Activated naive CD4-positive, alpha-beta T cell treated with anti-CD3 and anti-CD28 coated beads, Interleukin-2, amount 50 U/mL, for 24 hours (primary cell): ENCODE measurements around the gene SPSB4.
"Not testable (repeated sequence)": the region's sequence is repeated elsewhere in the genome, so short reads cannot be mapped to it uniquely, and the experiment has no call there.

Experiments
- H3K27ac Mint-ChIP-seq: one replicate; pipeline ENCODE4 v1.8.0; 2021; ENCODE audit warnings: mild to moderate bottlenecking, mixed read lengths
- H3K27me3 Mint-ChIP-seq: one replicate; pipeline ENCODE4 v1.8.0; 2021; ENCODE audit warnings: mixed read lengths
- H3K36me3 Mint-ChIP-seq: one replicate; pipeline ENCODE4 v1.8.0; 2021; ENCODE audit warnings: mixed read lengths
- H3K4me1 Mint-ChIP-seq: one replicate; pipeline ENCODE4 v1.8.0; 2021; ENCODE audit warnings: mixed read lengths
- H3K4me3 Mint-ChIP-seq: one replicate; pipeline ENCODE4 v1.8.0; 2021; ENCODE audit warnings: mild to moderate bottlenecking, mixed read lengths
- H3K9me3 Mint-ChIP-seq: one replicate; pipeline ENCODE4 v1.8.0; 2021; ENCODE audit warnings: mixed read lengths

Gene SPSB4

DNA sequence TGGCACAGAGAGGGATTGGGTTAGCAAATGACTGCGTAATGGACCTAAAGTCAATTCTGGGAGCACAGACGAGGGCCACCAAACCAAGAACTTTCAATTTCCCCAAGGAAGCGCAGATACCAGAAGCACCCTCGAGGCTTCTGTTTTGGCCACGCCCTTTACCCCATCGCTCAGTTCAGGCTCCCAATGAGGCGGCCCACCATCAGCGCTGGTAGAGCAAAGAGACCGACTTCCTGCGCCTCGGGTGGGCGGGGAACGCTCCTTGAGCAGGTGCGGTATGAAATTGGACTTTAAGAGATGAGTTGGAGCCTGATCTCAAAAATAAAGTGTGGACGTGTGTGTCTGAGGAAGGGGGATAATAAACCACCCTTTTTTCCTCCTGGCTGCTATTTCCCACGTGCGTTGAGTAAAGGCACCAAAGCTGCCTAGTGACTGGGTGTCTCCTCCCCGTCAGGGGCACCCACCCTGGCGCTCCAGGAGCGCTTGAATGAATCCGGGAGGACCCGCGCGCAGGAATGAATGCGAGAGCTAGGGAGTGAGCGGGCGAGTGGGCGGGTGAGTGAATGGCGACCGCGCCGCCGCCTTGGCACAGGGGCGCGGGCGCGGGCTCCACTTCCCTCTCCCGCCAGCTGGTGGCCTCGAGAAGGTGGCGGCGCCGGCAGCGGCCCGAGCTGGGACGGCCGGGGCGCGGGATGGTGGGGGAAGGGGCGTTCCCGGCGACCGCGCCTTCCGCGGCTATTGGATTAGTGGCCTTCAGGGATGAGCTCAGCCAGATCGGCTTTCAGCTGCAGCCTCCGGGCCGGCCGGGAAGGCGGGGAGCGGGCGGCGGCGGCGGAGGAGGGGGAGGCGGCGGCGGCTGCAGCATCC, at the start of gene SPSB4:
Gene SPSB4, plus strand, starts transcription at position 772 of the 867 bp plus-strand sequence. CDS start 14,758 bp downstream, outside the sequence.
- Mint-ChIP-seq H3K27ac (no peak within 1 kb of the TSS), H3K9me3 (no peaks in the 10 kb centered on the region), H3K4me3 (peak within 1 kb of the TSS; percentile 72), H3K4me1 (peaks cover 6% of the 10 kb centered on the region), H3K27me3 (peaks cover 48% of the 10 kb centered on the region), H3K36me3 (no peaks in the 10 kb centered on the region)

DNA sequence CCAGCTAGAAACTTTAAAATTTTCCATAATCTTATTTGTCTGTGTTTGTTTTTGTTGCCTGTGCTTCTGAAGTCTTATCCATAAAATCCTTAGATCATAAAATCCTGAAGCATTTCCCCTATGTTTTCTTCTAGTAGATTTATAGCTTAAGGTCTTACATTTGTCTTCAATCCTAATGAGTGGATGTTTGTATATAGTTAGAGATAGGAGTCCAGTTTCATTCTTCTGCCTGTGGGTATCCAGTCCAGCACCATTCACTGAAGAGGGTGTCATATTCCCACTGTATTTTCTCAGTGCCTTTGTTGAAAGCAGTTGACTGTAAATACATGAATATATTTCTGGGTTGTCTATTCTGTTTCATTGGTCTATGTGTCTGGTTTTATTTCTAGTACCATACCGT, 44.8 kb upstream of the SPSB4 start:
- Mint-ChIP-seq H3K4me3 (no peak overlapping the region), H3K27ac (no peak overlapping the region), H3K36me3 (no peaks in the 10 kb centered on the region), H3K4me1 (peaks cover under 1% of the 10 kb centered on the region), H3K9me3 (no peaks in the 10 kb centered on the region), H3K27me3 (peaks cover 9% of the 10 kb centered on the region)

DNA sequence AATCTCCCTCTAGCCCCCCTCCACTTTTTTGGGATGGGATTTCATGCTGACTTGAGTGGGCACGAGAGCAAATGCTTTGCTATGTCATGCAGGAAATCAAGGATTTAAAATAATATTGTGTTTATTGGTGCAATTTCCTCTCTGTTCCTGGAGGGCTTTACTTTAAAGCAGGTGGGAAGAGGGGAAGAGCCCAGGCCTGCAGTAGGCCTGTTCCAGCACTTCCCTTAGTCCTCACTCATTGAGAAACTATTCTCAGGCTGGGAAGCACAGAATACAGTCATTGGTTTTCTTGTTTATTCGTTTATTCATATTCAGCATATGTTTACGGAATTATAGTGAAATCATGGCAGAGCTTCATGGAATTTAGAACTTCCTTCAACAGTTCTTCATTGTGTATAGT, 41.7 kb upstream of the SPSB4 start:
- H3K4me3 Mint-ChIP-seq: no peak overlapping the region
- no peak overlapping the region for H3K27ac Mint-ChIP-seq
- H3K36me3 Mint-ChIP-seq: no peaks in the 10 kb centered on the region
- H3K27me3 Mint-ChIP-seq: peaks cover 14% of the 10 kb centered on the region
- H3K4me1 Mint-ChIP-seq: peaks cover 5% of the 10 kb centered on the region
- H3K9me3 Mint-ChIP-seq: no peaks in the 10 kb centered on the region

DNA sequence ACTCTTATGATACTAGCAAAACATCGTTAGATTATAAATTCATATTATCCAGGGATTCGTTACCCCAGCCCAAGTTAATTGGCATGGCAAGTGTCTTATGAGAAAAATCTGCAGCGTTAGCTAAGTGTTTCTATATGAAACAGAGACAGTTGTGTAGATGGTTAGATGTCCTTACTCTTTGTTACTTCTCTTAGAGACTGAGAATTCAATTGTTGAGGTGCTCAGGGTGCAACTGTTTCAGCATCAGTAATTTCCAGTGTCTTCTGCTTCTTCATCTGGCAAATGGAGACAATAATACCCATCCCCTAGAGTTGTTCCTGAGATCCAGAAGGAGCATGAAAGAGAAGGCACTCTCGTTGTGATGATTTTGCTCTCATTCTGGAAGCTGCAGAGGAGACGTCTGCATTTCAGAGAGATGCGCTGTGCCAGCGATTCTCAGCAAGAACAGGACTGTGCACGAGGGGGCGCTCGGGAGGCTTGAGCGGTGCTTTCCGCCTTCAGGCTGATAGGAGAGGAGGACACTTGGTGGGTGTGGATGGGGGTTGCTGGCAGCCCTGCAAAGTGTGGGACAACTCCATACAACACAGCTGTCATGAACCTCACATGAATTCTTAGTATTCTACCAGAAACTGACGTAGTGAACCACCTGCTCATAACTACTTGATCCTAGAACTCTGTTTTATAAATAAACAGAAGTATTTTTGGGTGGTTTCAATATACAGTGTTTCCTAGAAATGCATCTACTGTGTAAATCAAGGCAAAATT, 39.7 kb upstream of the SPSB4 start:
- Mint-ChIP-seq H3K9me3 (no peaks in the 10 kb centered on the region), H3K36me3 (no peaks in the 10 kb centered on the region), H3K27me3 (peaks cover 18% of the 10 kb centered on the region), H3K4me1 (peaks cover 5% of the 10 kb centered on the region), H3K4me3 (no peak overlapping the region), H3K27ac (no peak overlapping the region)

DNA sequence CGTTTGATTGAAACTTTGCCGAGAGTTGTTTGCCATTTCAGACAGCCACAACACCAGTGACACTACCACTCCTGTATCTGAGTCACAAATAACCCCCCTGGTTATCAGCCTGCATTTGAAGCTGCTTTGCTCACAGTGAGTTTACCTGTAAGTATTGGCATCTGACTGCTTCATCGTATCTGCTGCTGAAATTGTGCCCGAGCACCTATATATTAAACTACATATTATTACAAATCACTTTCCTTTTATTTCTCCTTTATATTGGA, 39.2 kb upstream of the SPSB4 start:
- Mint-ChIP-seq H3K36me3 (no peaks in the 10 kb centered on the region), H3K9me3 (no peaks in the 10 kb centered on the region), H3K27me3 (peaks cover 18% of the 10 kb centered on the region), H3K4me3 (no peak overlapping the region), H3K4me1 (peaks cover 8% of the 10 kb centered on the region), H3K27ac (no peak overlapping the region)

DNA sequence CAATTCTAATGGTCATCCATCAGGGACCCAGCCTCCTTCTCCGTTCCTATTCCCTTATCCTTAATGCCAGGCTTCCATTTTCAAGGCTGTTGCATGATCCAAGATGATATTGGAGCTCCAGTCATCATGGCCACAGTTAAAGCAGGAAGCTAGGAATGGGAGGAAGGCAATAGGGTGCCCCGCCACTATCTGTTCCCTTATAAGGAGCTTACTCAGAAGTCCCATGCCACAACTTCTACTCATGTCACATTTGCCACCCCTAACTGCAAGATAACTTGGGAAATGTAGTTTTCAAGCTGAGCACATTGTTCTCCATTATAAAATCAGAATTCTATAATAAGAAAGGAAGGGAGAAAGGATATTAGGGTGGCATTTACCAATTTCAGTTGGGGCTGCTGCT, 38.6 kb upstream of the SPSB4 start:
- Mint-ChIP-seq H3K4me1 (peaks cover 13% of the 10 kb centered on the region), H3K36me3 (no peaks in the 10 kb centered on the region), H3K9me3 (no peaks in the 10 kb centered on the region), H3K27ac (no peak overlapping the region), H3K4me3 (no peak overlapping the region), H3K27me3 (peaks cover 18% of the 10 kb centered on the region)

DNA sequence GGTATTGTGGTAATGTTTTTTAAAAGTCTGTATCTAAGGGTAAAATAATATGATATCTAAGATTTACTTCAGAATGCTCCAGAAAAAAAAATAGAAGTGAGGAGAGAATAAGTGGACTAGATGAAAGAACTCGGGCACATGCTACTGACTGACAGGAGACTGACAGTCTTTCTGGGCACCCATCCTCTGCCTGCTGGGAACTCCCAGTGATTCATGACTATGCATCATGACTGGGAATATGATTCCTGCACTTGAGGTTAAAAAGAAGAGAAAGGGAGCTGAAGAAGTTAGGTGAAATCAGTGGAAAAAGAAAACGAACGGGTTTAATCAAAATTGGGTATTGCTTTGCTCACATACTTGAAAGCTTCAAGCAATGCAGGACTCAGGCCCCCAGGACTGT, 35.7 kb upstream of the SPSB4 start:
- no peak overlapping the region for H3K27ac Mint-ChIP-seq

DNA sequence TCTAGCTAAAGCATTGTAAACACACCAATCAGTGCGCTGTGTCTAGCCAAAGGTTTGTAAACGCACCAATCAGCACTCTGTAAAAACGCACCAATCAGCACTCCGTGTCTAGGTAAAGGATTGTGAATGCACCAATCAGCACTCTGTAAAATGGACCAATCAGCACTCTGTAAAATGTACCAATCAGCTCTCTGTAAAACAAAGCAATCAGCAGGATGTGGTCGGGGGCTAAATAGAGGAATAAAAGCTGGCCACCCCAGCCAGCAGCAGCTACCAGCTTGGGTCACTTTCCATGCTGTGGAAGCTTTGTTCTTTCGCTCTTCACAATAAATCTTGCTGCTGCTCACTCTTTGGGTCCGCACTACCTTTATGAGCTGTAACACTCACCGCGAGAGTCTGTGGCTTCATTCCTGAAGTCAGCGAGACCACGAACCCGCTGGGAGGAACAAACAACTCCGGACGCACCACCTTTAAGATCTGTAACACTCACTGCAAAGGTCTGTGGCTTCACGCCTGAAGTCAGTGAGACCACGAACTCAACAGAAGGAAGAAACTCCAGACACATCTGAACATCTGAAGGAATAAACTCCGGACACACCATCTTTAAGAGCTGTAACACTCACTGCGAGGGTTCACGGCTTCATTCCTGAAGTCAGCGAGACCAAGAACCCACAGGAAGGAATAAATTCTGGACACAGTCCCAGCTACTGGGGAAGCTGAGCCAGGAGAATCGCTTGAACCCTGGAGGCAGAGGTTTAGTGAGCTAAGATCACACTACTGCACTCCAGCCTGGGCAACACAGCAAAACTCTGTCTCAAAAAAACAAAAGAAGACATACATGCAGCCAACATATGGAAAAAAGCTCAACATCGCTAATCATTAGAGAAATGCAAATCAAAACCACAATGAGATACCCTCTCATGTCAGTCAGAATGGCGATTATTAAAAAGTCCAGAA, 33.5 kb upstream of the SPSB4 start:
- H3K27ac Mint-ChIP-seq, H3K9me3 Mint-ChIP-seq, H3K27me3 Mint-ChIP-seq, H3K36me3 Mint-ChIP-seq: not testable (repeated sequence)
- Mint-ChIP-seq H3K4me3 (peak overlapping the region; percentile 12), H3K4me1 (peaks cover 11% of the 10 kb centered on the region)

More for the DNA sequence above, 35.7 kb upstream of the SPSB4 start:
- no peaks in the 10 kb centered on the region for H3K36me3 Mint-ChIP-seq
- H3K4me1 Mint-ChIP-seq: peaks cover 16% of the 10 kb centered on the region
- peaks cover 12% of the 10 kb centered on the region for H3K27me3 Mint-ChIP-seq
- no peak overlapping the region for H3K4me3 Mint-ChIP-seq
- no peaks in the 10 kb centered on the region for H3K9me3 Mint-ChIP-seq

DNA sequence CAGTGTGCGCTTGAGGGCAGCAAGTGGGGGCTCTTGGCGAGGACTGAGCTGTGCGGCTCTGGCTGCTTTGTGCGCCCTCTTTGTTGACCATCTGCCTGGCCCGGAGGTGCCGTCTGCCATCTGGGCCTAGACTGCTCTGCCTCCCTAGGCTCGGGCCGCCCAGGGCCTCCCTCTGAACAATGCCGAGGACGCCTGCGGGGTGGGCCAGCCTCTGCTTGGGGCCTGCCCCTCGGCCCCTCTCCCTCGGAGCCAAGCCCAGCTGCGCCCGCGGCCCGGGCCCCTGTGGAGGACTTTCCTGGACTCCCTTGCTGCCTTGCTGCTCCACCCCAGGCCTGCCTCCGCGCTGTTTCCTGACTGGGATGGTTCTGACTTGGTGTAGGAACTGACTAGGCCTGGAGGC, 31.9 kb upstream of the SPSB4 start:
- H3K27ac Mint-ChIP-seq: no peak overlapping the region
- H3K9me3 Mint-ChIP-seq: no peaks in the 10 kb centered on the region
- peaks cover 11% of the 10 kb centered on the region for H3K4me1 Mint-ChIP-seq
- H3K27me3 Mint-ChIP-seq: peaks cover 5% of the 10 kb centered on the region
- H3K4me3 Mint-ChIP-seq: no peak overlapping the region
- no peaks in the 10 kb centered on the region for H3K36me3 Mint-ChIP-seq

DNA sequence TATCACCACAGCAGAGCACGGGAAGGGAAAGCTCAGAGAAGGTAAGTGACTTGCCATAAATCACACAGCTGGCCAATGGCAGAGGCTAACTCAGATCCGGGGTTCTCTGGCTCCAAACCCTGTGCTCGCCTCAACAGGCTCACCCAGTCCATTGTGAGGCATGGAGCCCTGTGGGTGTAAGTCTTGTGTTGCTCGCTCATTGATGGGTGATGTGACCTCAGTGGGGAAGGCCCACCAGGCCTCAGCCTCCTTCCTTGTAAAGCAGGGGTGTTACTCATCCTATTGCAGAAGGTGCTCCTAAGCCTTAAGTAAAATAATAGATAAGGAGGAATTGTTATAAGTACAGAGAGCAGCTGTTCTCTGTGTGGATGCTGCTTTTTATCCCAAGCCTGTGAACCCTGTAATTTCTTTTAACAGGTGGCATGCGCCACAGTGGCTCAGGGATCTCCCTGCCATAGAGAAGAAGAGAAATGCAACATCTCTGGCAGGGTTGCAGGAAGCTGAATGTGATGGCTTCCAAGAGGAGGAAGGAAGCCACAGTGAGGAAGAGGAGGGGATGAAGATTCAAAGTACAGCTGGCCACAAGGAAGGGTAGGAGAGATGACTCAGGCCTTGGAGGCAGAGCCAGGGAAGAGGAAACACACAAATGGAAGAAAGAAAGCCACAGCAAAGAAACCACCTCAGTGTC, 30.9 kb upstream of the SPSB4 start:
- Mint-ChIP-seq H3K4me3 (no peak overlapping the region), H3K27me3 (peaks cover under 1% of the 10 kb centered on the region), H3K36me3 (no peaks in the 10 kb centered on the region), H3K9me3 (no peaks in the 10 kb centered on the region), H3K4me1 (peaks cover 11% of the 10 kb centered on the region), H3K27ac (no peak overlapping the region)

DNA sequence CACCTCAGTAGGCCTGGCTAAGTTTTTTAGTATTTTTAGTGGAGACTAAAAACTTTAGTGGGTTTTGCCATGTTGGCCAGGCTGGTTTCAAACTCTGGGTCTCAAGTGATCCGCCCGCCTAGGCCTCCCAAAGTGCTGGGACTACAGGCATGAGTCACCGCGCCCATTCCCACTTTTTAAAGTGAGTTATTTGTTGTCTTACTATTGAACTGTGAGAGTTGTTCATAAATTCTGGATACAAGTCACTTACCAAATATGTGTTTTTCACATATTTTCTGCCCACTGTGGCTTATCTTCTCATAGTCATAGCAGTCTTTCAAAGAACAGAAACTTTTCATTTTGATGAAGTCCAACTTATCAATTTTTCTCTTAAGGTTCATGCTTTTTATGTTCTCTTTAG, 29.9 kb upstream of the SPSB4 start:
- no peak overlapping the region for H3K27ac Mint-ChIP-seq
- H3K27me3 Mint-ChIP-seq: peaks cover 1% of the 10 kb centered on the region
- no peaks in the 10 kb centered on the region for H3K9me3 Mint-ChIP-seq
- peaks cover 11% of the 10 kb centered on the region for H3K4me1 Mint-ChIP-seq
- no peak overlapping the region for H3K4me3 Mint-ChIP-seq
- no peaks in the 10 kb centered on the region for H3K36me3 Mint-ChIP-seq

DNA sequence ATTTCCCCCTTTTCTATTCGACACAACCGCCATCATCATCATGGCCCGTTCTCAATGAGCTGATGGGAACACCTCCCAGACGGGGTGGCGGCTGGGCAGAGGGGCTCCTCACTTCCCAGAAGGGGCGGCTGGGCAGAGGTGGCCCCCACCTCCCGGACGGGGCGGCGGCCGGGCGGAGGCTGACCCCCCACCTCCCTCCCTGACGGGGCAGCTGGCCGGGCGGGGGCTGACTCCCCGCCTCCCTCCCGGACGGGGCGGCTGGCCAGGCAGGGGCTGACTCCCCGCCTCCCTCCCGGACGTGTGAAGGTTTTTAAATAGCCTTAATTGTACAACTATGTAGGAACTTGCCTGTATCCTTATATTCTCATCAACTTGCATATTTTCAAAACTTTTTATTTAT, 20.9 kb upstream of the SPSB4 start:
- H3K27ac Mint-ChIP-seq: no peak overlapping the region
- no peak overlapping the region for H3K4me3 Mint-ChIP-seq
- H3K27me3 Mint-ChIP-seq: peaks cover 7% of the 10 kb centered on the region
- H3K9me3 Mint-ChIP-seq: no peaks in the 10 kb centered on the region
- H3K36me3 Mint-ChIP-seq: no peaks in the 10 kb centered on the region
- no peaks in the 10 kb centered on the region for H3K4me1 Mint-ChIP-seq

DNA sequence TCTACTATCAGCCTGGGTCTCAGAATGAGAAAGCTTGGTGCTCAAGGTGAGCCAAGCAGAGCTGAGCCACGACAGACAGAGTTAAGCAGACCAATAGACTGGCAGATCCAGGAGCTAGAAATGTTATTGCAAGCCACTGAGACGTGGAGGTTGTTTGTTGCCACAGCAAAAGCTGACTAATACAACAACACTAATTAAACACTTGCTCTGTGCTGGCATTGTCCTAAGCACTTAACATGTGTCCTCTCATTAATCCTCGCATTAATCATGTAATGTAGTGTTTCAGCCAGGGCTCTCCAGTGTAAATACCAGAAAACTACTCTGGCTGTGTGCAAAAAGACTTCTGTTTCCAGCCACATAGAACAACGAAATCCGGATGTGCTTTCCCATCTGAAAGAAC, 11.6 kb upstream of the SPSB4 start:
- H3K27ac Mint-ChIP-seq: no peak overlapping the region
- no peaks in the 10 kb centered on the region for H3K9me3 Mint-ChIP-seq
- no peaks in the 10 kb centered on the region for H3K36me3 Mint-ChIP-seq
- H3K4me1 Mint-ChIP-seq: no peaks in the 10 kb centered on the region
- no peak overlapping the region for H3K4me3 Mint-ChIP-seq
- H3K27me3 Mint-ChIP-seq: peaks cover 12% of the 10 kb centered on the region

DNA sequence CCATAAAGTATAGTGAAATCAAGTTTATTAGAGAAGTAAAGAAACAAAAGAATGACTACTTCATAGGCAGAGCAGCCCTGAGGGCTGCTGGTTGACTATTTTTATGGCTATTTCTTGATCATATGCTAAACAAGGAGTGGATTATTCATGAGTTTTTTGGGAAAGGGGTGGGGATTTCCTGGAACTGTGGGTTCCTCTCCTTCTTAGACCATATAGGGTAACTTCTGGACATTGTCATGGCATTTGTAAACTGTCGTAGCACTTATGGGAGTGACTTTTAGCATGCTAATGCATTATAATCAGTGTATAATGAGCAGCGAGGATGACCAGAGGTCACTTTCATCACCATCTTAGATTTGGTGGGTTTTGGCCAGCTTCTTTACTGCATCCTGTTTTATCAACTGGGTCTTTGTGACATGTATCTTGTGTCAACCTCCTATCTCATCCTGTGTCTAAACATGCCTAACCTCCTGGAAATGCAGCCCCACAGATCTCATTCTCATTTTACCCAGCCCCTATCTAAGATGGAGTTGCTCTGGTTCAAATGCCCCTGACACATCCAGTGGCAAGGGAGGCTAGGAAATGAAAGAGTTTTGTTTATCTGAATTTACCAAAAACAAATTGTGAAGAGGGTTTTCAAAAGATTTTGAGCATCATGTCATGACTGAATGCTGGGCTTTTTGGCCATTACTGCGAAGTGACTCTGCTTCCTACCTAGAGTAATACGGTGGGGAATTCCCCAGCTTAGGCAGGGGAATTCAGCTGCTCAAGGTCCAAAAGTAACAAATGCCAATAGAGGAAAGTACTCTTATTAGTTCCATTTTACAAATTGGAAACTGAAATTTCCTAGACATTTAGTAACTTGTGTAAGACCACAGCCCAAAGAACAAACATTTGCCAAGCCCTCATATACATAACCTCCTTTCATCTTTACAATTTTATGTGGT, 6.2 kb upstream of the SPSB4 start:
- Mint-ChIP-seq H3K9me3 (no peaks in the 10 kb centered on the region), H3K36me3 (no peaks in the 10 kb centered on the region), H3K27me3 (peaks cover 23% of the 10 kb centered on the region), H3K4me3 (no peak overlapping the region), H3K27ac (no peak overlapping the region), H3K4me1 (no peaks in the 10 kb centered on the region)
